ENCODE measurements around the gene FGF6.

DNA sequence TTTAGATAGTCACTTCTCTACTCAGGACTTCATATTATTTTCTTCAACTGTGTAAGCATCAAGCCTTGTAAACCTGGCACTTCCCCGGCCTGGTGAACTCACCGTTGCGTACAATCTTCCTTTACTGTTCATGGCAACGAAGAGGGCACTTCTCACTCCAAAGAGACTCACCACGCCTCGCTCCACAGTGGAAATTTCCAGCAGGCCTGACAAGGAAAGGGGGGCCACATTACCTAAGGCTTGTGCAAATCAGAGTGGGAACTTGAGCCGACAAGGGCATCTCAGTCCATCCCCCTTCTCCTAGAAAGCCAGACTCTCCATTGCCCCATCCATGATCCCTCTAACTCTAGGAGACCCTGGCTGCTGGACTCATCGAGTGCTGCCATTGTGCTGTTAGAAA, 1.6 kb downstream of the FGF6 start:
- TF ChIP-seq, protein P1, sequence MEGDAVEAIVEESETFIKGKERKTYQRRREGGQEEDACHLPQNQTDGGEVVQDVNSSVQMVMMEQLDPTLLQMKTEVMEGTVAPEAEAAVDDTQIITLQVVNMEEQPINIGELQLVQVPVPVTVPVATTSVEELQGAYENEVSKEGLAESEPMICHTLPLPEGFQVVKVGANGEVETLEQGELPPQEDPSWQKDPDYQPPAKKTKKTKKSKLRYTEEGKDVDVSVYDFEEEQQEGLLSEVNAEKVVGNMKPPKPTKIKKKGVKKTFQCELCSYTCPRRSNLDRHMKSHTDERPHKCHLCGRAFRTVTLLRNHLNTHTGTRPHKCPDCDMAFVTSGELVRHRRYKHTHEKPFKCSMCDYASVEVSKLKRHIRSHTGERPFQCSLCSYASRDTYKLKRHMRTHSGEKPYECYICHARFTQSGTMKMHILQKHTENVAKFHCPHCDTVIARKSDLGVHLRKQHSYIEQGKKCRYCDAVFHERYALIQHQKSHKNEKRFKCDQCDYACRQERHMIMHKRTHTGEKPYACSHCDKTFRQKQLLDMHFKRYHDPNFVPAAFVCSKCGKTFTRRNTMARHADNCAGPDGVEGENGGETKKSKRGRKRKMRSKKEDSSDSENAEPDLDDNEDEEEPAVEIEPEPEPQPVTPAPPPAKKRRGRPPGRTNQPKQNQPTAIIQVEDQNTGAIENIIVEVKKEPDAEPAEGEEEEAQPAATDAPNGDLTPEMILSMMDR (IDR thresholded peaks at IDR 0.05; ENCODE audit: low read depth, low read length, missing input control) = no peak
- no peak for TF ChIP-seq YY1 (IDR thresholded peaks at IDR 0.05)
- TF ChIP-seq, protein P2, sequence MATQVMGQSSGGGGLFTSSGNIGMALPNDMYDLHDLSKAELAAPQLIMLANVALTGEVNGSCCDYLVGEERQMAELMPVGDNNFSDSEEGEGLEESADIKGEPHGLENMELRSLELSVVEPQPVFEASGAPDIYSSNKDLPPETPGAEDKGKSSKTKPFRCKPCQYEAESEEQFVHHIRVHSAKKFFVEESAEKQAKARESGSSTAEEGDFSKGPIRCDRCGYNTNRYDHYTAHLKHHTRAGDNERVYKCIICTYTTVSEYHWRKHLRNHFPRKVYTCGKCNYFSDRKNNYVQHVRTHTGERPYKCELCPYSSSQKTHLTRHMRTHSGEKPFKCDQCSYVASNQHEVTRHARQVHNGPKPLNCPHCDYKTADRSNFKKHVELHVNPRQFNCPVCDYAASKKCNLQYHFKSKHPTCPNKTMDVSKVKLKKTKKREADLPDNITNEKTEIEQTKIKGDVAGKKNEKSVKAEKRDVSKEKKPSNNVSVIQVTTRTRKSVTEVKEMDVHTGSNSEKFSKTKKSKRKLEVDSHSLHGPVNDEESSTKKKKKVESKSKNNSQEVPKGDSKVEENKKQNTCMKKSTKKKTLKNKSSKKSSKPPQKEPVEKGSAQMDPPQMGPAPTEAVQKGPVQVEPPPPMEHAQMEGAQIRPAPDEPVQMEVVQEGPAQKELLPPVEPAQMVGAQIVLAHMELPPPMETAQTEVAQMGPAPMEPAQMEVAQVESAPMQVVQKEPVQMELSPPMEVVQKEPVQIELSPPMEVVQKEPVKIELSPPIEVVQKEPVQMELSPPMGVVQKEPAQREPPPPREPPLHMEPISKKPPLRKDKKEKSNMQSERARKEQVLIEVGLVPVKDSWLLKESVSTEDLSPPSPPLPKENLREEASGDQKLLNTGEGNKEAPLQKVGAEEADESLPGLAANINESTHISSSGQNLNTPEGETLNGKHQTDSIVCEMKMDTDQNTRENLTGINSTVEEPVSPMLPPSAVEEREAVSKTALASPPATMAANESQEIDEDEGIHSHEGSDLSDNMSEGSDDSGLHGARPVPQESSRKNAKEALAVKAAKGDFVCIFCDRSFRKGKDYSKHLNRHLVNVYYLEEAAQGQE (IDR thresholded peaks at IDR 0.05) = no peak
- TF ChIP-seq, protein P3, sequence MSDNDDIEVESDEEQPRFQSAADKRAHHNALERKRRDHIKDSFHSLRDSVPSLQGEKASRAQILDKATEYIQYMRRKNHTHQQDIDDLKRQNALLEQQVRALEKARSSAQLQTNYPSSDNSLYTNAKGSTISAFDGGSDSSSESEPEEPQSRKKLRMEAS (IDR thresholded peaks at IDR 0.05) = no peak
- no peak for TF ChIP-seq JUND (IDR thresholded peaks at IDR 0.05)
- TF ChIP-seq RXRA (IDR thresholded peaks at IDR 0.05) = no peak
- TF ChIP-seq RAD21 (IDR thresholded peaks at IDR 0.05) = no peak
- TF ChIP-seq, protein P4, sequence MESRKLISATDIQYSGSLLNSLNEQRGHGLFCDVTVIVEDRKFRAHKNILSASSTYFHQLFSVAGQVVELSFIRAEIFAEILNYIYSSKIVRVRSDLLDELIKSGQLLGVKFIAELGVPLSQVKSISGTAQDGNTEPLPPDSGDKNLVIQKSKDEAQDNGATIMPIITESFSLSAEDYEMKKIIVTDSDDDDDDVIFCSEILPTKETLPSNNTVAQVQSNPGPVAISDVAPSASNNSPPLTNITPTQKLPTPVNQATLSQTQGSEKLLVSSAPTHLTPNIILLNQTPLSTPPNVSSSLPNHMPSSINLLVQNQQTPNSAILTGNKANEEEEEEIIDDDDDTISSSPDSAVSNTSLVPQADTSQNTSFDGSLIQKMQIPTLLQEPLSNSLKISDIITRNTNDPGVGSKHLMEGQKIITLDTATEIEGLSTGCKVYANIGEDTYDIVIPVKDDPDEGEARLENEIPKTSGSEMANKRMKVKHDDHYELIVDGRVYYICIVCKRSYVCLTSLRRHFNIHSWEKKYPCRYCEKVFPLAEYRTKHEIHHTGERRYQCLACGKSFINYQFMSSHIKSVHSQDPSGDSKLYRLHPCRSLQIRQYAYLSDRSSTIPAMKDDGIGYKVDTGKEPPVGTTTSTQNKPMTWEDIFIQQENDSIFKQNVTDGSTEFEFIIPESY (IDR thresholded peaks at IDR 0.05) = no peak

Data from liver (tissue), 3 donors.